ENCODE data around the gene MGAT3. TPM values are rescaled to one million over a fixed set of nuclear protein-coding genes. Genes with fewer than 3 reads are reported as not detected.
"Not testable (repeated sequence)": the region's sequence is repeated elsewhere in the genome, so short reads cannot be mapped to it uniquely, and the experiment has no call there.

The MGAT3 gene
- total and polyA plus RNA-seq, 9 of the 15 experiments (the other 6 are each of a cell fraction or from before 2014, with no cell fraction given) = 0.10 to 11.5 (median 4.6) TPM

DNA sequence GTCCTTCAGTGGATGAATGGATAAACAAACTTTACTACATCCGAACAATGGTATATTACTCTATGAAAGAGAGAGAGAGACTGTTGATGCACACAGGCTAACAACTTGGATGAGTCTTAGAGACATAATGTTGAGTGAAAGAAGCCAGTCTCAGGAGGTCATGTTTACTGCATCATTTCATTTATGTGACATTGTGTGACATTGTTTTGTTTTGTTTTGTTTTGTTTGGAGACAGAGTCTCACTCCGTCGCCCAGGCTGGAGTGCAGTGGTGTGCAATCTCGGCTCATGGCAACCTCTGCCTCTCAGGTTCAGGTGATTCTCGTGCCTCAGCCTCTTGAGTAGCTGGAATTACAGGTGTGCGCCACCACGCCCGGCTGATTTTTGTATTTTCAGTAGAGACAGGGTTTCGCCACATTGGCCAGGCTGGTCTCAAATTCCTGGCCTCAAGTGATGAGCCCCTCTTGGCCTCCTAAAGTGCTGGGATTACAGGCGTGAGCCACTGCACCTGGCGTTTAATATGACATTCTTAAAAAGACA, 44.9 kb upstream of the MGAT3 start:
- H3K9ac ChIP-seq (ENCODE audit: insufficient read depth in 1 of 2, low read depth in 2 of 2, low read length in 2 of 2); CTCF ChIA-PET (ENCODE audit: low intra/inter-chr PET ratio); H4K20me1 ChIP-seq (replicated peaks; ENCODE audit: control insufficient read depth, insufficient read depth, low read length); H2AFZ ChIP-seq (ENCODE audit: low read depth, low read length); H3K27me3 ChIP-seq (ENCODE audit: control insufficient read depth in 2 of 2, insufficient read depth in 2 of 2, low read length in 2 of 2); in situ Hi-C loops (cut with MboI); H3K4me2 ChIP-seq (ENCODE audit: insufficient read depth, low read length); FAIRE-seq; H3K9me1 ChIP-seq (ENCODE audit: control insufficient read depth, insufficient read depth, low read length); H3K4me1 ChIP-seq (replicated peaks in 1 of 2; ENCODE audit: control insufficient read depth in 2 of 2, insufficient read depth in 2 of 2, low read length in 2 of 2); intact Hi-C loops (cut with micrococcal nuclease); H3K9me3 ChIP-seq (replicated peaks; ENCODE audit: control insufficient read depth, insufficient read depth, low read depth, low read length); ATAC-seq; DNase-seq (ENCODE audit: extremely low read depth in 1 of 4, low spot score in 3 of 4); BruUV-seq (replicated peaks); H3K4me3 ChIP-seq; H3K27ac ChIP-seq (ENCODE audit: extremely low read depth, low read depth, low read length): not testable (repeated sequence)
- H3K79me2 ChIP-seq (ENCODE audit: control insufficient read depth, insufficient read depth, low read length) = peaks cover 21% of the 10 kb centered on the region; the same call in 2 of the 3 replicates
- 82% methylated on average over 7 of the region's 11 CpGs for WGBS (ENCODE audit: insufficient coverage, low coverage, missing lambda C conversion rate)
- H3K36me3 ChIP-seq (ENCODE audit: control insufficient read depth, insufficient read depth, low read length) = peaks cover 16% of the 10 kb centered on the region; the same call in 2 of the 3 replicates
- POLR2A ChIA-PET = interaction anchor here (1.4 to 1.6 kb wide), 2 partner anchors 12 to 92 kb away, joined by 3 to 4 read pairs; partner anchors contain the start of genes RPL3 and TAB1

DNA sequence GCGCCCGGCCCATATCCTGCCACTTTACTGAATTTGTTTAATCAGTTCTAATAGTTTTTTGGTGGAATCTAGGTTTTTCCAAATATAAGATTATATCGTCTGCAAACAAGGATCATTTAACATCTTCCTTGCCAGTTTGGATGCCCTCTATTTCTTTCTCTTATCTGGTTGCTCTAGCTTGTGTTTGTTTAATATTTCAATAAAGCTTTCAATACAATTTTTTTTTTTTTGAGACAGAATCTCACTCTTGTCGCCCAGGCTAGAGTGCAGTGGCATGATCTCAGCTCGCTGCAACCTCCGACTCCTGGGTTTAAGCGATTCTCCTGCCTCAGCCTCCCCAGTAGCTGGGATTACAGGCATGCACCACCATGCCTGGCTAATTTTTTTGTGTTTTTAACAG, 43.6 kb upstream of the MGAT3 start:
- 86% methylated on average over 5 of the region's 7 CpGs for WGBS (ENCODE audit: insufficient coverage, low coverage, missing lambda C conversion rate)
- ATAC-seq; in situ Hi-C loops (cut with MboI); H4K20me1 ChIP-seq (replicated peaks; ENCODE audit: control insufficient read depth, insufficient read depth, low read length); DNase-seq (ENCODE audit: extremely low read depth in 1 of 4, low spot score in 3 of 4); H2AFZ ChIP-seq (ENCODE audit: low read depth, low read length); H3K27me3 ChIP-seq (ENCODE audit: control insufficient read depth in 2 of 2, insufficient read depth in 2 of 2, low read length in 2 of 2); intact Hi-C loops (cut with micrococcal nuclease); H3K9me3 ChIP-seq (replicated peaks; ENCODE audit: control insufficient read depth, insufficient read depth, low read depth, low read length); H3K4me1 ChIP-seq (replicated peaks in 1 of 2; ENCODE audit: control insufficient read depth in 2 of 2, insufficient read depth in 2 of 2, low read length in 2 of 2); H3K9me1 ChIP-seq (ENCODE audit: control insufficient read depth, insufficient read depth, low read length); FAIRE-seq; H3K4me3 ChIP-seq; BruUV-seq (replicated peaks); H3K4me2 ChIP-seq (ENCODE audit: insufficient read depth, low read length); H3K9ac ChIP-seq (ENCODE audit: insufficient read depth in 1 of 2, low read depth in 2 of 2, low read length in 2 of 2); H3K27ac ChIP-seq (ENCODE audit: extremely low read depth, low read depth, low read length): not testable (repeated sequence)
- Histone ChIP-seq H3K79me2 (ENCODE audit: control insufficient read depth, insufficient read depth, low read length) (peaks cover 13% of the 10 kb centered on the region; the same call in 2 of the 3 replicates), H3K36me3 (ENCODE audit: control insufficient read depth, insufficient read depth, low read length) (peaks cover 26% of the 10 kb centered on the region; the same call in 2 of the 3 replicates)
- ChIA-PET POLR2A (interaction anchor here (0.7 to 1.2 kb wide), 3 partner anchors 12 to 94 kb away, joined by 3 to 5 read pairs (median 3); partner anchors contain the start of gene RPL3), CTCF (ENCODE audit: low intra/inter-chr PET ratio) (interaction anchor here (0.6 kb wide), 1 partner anchor 1584 kb away, joined by 3 read pairs; no protein-coding TSS in a partner anchor)
- peak; percentile 74 for TF ChIP-seq ZBTB40 (IDR thresholded peaks at IDR 0.05)
- peak; percentile 30; the same call in 1 of the 2 replicates for TF ChIP-seq ZBTB40 (CRISPR knock-in tag; IDR thresholded peaks at IDR 0.05)
